GM18907 (cell line): ENCODE data around the gene OTOP2.
"Not testable (repeated sequence)": the region's sequence is repeated elsewhere in the genome, so short reads cannot be mapped to it uniquely, and the experiment has no call there.

Experiments used
- ATAC-seq: cut with Tn5 transposase; IDR thresholded peaks from one replicate; pipeline ENCODE4 v1.9.1; 2021; ENCODE audit warnings: mild to moderate bottlenecking, moderate library complexity; ENCODE audit not compliant: unreplicated experiment

Gene OTOP2

DNA sequence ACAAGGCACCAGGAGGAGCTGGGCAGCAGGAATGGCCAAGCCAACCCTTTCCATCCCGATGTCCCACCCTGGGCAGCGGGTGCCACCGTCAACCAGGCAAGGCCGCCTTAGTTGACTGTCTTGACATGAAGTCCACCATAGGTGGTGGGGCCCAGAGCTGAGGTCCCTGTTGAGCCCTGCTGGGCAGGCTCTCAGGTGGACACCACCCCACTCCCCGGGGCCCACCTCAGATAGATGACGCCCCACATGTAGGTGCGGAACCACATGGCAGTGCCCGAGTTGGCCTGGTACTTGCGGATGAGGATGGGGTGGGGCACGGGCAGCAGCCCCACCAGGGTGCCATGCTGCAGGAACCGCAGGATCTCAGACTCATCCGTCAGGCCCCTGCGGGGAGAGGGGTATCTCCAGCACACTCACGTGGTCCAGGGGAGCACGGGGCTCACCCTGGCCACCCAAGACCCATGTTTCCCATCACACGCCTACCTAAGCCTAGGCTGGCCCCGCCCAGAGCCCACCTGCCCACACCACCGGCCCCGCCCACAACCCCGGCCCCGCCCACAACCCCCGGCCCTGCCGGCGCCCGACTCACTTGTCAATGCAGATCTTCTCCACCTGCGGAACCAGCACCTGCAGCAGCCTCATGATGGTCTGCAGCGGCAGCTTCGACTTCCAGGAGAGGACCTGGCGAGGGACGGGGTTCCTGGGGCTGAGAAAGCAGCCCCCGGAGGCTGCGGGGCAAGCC is 27.8 kb downstream of the OTOP2 start:
- ATAC-seq = no peak

DNA sequence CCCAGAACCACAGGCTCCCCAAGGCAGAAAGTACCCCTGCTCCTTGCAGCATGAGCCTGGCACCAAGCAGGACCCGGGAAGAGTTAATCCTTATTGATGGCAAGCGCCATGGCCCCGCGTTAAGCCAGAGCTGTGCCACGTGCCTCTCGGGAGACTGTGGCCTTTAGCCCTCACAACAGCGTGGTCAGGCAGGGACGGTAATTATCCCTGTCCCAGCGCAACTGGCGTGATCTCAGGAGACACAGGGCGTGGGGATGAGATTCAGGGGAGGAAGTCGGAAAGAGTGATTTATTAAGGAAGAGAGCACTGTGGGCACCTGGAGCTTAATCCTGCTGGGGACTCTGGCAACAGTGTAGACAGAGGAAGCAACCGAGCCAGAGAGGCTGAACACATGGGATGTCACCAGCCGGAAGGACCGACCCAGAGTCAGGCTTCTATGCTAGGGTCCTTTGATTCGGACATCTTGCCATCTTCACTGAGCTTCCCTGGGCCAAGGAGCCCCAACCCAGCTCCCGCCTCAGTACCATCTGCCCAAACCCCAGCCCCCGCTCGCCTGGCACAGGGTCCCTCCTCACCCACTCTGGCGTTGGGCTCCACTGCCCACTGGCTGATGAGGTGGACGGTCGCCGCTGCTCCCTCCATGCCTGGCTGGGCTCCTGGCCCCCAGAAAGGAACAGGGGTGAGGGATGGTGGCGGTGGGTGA is 28.5 kb downstream of the OTOP2 start:
- no peak for ATAC-seq

DNA sequence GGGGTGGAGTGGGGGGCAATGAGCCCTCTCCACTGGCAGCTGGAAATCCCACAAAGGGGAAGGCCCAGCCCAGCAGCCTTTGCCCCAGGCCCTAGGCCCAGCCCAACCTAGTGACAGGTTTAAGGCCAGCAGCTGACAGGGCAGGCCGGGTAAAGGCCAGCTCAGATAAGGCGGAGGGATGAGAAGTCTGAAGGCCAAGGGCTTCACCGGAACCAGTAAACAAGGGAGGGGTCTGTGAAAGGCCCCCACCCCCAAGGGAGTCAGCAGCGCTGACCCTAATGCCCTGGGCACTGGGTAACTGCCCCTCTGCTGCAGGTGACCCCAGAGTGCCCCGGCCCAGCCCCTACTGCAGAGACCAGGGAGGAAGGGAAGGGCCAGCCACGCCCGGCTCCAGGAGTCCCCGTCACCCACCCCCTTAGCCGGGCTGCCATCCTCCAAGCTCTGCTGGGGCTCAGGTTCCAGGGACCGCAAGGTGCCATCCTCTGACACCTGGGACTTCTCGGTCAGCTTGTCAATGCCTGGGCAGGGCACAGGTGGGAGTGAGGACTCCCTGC is 29.1 kb downstream of the OTOP2 start:
- no peak for ATAC-seq

DNA sequence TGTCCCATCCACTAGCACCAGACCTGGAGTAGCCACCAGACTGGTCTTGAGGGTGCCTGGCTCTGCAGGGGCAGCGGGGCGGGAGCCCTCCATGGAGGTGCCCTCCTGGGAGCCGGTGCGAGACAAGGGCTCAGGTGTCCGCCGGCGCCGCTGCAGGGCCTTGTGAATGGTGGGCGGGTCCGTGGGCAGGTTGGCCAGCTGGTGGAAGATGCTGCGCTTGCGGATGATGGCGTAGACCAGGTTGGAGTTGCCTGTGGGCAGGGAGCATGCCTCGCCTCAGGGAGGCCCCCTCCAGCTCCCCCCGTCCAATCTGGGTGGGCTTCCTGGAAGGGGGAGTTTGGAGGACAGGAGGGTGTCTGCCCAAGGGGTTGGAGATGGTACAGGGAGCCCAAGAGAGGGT is 30.0 kb downstream of the OTOP2 start:
- ATAC-seq = no peak

DNA sequence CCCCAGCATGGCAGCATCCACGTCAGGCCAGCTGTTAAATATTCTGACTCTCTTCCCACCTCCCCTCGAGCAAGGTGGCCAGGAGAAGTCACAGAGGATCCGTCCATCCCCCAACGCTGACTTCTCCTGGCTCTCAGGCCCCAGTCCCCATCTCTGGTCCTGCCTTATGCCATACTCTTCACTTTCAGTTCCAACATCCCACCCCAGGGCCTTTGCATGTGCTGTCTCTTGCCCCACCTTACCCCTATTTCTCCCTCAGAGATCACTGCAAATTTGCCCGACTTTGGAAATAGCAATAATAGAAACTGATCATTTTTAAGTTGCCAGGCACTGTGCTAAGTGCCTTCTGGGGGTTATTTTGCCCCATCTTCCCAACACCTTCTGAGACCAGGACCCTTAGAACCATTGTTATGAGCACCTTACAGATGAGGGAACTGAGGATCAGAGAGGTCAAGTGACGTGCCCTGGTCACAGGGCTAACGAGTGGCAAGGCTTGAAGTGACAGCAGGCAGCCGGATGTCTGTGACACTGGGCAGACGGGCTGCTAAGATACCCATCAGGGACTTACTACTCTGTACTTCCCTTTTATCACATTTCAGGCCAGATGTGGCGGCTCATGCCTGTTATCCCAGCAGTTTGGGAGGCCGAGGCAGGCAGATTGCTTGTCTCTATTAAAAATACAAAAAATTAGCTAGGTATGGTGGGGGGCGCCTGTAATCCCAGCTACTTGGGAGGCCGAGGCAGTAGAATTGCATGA is 30.8 kb downstream of the OTOP2 start:
- no peak for ATAC-seq

DNA sequence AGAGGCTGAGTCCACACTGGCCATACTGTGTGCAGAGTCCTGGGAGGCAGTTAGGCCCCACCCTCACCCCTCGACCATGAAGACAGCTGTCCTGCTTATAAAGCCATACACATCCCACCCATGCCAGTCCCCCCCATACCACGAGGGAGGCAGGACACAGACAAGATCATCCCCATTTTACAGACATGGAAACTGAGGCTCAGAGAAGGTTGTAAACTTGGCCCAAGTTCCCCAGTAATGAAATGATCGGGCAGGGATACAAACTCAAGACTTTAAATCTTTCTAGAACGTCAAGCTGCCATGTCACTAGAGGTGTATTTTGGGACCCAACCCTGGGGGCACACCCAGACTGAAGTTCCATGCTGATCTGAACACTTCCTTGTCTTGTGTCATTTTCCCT is 32.0 kb downstream of the OTOP2 start:
- ATAC-seq = no peak

DNA sequence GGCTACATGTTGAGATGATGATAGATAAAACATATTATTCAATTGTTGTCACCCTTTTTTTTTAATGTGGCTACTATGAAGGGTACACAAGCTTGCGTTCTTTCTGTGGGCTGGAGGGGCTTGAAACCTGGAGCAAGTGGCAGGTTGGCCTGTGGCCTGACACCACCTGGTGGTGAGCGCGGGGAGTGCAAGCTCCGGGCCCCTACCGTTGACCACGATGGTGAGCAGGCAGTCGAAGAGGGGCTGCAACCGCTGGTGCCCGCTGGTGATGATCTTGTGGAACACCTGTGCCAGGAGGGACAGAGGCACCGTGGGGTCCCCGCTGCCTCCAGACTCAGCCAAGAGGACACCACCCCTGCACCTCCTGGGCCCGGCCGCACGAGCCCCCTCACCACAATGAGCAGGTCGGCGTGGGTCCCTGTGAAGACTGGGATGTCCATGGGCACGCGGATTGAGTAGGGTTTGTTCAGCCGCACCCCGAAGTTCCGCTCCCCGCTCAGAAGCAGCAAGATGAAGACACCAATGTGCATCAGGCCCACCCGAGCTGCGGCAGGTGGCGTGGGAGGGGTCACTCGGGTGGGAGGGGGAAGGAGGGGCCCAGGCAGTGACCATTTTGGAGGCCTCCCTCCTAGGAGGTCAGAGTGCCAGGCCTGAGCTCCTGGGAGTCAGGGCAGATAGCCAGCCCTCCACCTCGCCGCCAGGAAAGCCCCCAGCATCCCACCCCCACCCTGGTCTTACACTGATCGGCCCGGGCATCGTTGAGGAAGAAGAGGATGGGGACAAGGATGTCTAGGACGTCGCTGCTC is 34.1 kb downstream of the OTOP2 start:
- ATAC-seq = no peak

DNA sequence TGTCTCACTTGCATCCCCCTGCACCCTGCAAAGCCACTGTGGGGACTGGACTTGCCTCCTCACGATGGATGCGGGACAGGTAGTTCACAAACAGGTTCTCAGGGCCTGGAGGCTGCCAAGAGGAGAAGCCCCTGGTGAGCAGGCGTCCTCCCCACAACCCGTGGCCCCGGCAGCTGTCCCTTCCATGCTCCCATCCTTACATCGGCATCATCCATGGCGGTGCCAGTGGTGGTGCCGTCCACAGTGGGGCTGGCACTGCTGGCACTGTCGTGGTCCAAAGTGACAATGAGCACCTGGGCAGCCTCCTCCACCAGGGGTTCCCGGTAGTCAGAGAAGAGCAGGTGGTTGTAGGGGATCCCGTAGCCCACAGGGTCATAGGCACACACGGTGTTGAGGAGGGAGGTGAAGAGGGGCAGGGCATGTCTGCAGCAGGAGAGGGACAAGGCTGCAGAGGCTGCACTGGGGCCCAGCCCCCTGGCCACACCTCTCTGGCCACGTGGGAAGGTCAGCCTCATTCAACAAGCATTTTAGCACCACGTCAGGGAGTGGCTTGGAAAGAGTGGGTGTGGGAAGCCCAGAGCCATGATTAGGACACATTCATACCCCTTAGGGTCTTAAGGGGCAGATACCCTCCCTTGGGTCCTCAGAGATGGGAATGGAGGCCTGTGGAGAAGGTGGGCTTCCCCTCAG is 35.9 kb downstream of the OTOP2 start:
- ATAC-seq = no peak

DNA sequence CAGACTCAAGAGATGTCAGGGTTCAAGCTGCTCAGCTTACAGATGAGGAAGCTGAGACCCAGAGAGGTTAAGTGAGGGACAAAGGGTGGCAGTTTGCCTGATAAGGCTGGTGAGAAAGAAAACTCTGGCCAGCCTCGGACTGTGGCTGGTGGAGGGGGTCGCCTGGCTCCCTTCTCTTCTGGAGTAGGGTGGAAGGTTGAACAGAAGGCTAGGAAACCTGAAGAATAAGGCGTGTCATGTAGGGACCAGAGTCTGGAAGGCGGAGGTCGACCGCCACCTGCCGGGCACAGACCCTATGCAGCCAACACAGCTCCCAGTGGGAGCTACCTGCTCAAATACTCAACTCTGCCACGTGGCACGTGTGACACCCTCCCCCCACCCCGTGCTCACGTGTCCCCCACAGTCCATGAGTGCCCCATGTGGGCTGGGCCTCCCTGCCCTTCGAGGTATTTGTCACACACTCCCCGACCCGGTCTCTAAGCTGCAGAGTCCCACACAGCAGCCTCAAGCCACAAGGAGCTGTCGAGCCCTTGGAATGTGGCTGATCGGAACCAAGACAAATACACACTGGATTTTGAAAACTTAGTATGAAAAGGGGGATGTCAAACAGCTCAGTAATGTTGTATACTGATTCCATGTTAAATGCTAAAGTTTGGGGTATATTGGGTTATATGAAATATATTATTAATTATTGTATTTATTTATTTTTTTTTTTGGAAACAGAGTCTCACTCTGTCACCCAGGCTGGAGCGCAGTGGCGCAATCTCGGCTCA is 36.7 kb downstream of the OTOP2 start:
- no peak for ATAC-seq

DNA sequence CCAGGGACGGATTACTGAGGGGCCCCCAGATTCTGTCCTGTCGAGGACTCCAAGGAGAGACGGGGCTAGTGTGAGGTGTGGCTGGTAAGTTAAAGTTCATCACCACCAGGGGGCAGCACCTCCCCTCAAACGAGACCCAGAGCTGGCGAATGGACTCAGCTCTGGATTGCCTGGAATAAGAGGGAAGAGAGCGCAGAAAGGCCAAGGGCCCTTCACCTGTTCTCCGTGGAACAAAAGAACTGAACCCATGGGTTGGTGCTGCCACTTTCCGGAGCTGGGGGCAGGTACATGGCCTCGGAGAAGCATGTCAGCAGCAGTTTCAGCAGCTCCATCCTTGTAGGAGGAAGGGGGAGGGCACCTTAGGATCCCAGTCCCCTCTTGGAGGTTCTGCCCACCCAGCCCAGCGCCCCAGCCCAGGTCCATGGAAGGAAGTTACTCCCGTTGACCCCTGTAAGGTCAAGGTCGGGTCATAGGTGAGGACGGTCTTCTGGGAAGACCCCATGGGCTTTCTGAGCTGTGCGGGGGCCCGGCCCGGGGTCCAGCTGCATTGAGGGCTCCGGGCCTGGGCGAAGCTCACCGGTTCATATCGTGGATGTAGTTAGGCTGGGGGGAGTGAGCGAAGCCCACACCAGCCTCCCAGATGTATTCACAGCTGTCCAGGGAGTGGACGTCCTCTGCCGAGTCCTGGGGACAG is 37.7 kb downstream of the OTOP2 start:
- no peak for ATAC-seq

DNA sequence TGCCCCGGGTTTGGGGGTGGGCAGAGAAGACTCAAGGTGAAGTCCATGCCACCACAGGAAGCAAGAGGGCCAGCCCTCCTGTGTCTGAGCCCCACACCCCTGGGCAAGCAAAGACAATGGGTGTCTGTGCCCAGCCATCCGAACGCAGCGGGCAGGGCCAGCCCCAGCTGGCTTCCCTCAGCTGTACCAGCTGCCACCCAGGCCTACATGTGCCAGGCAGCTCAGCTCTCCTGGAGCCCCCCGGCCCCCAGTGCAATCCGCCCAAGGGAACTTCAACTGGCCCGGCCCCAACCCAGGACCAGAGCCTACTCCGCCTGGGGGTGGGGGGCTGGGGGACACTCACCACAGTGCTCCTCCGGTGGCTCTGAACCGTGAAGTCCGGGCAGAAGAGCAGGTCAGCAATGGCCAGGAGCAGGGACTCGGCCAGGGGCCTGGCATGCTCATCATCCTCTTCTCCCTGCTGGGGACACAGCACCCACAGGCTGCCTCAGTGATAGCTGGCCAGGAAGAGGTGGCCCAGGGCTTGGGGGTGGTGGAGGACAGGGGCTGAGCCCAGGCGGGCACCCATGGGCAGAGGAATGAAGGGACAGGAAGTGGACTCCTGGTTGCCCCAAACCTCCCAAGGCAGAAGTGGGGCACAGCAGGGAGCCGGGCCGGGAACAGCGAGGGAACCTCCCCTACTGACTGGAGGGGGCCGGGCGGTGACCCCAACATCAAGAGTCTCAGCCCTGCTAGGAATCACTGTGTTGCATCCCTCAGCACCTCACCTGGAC is 38.7 kb downstream of the OTOP2 start:
- ATAC-seq = no peak

DNA sequence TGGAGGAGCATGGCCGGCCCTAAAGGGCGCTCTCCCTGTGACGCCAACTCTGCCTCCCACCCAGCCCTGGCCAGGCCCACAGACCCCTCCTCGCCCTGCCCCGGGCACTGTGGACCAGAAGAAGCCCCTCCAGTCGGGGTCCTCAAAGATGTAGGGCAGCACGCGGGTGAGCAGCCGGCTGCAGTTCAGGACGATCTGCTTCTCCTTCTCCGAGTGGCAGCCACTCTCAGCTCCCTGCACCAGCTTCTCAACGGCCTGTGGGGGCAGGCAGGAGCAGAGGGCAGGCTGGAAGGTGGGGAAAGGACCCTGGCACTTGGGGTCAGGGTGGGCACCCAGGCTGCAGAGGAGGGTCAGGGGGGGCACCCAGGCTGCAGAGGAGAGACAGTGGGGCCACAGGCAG is 39.6 kb downstream of the OTOP2 start:
- no peak for ATAC-seq

DNA sequence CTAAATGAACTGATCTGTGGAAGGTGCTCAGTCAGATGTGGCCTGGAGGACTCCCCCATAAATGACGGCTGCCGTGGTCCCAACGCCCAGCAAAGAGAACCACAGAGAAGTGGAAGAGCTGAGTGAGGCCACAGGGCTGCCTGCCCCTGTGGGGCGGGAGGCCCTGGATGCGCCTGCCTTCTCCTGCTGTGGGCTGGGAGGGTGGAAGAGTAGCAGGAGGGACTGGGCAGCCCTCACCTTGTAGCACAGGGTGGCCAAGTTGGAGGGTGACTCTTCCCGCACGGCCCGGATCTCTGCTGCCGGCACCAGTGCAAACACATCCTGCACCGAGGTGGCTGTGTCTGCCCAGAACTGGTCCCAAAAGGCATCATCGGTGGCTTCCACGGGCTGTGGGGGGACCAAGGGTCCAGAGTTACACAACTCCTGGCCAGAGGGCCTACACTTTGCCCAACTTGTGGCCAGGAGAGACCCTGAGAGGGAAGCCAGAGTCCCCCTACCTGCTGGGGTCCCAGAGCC is 40.2 kb downstream of the OTOP2 start:
- no peak for ATAC-seq

DNA sequence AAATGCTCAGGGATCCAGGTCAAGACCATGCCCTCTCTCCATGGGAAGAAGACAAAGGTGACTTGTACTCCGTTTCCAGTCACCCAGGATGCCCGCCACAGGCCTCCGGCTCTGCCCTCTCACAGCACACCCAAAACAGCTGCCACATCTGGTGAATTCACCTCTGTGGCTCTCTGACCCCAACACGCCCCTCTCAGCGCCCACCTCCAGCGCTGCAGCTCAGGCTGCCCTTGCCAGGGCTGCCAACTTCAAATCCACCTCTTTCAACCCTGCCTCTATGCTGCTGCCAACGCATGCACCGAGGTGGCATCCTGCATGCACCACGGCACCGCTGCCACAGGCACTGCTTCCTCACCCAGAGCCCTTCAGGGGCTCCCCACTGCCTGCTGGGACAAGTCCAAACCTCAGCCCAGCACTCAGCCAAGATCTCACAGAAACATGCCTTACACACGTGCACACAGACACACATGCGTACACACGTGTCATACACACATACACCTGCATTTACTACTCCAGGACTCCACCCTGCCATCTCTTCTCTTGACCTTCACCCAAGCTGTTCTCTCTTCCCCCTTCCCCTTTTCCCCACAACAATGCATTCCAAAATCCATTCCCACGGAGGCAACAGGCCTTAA is 41.0 kb downstream of the OTOP2 start:
- ATAC-seq = no peak

DNA sequence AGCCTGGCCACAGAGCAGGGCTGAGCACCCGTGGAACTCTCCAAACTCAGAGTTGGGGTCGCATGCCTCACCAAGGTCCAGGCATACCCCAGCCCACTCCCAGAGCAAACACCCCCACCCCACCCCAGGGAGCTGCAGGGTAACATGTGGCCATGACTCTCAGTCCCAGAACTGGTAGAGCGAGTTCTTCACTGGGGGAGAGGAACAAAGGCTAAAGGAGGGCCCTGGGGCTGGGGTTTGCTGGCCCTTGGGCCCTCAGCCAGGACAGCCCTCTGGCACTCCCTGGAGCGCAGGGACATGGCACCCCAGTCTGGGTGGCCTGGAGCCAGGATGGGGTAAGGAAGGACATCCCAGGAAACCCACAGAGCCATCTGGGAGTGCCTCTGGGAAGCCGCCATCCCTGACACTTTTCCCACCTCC is 44.3 kb downstream of the OTOP2 start:
- ATAC-seq = no peak

DNA sequence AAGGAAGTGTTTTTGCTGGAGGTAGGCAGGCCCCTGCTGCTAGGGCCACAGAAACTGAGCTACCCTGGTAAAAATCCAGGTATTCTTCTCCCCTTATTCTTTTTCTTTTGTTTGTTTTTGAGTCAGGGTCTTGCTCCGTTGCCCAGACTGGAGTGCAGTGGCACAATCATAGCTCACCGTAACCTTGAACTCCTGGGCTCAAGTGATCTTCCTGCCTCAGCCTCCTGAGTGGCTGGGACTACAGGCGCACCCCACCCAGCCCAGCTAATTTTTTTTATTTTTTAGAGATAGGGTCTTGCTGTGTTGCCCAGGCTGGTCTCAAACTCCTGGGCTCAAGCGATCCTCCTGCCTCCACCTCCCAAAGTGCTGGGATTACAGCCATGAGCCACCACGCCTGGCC is 45.4 kb downstream of the OTOP2 start:
- not testable (repeated sequence) for ATAC-seq

DNA sequence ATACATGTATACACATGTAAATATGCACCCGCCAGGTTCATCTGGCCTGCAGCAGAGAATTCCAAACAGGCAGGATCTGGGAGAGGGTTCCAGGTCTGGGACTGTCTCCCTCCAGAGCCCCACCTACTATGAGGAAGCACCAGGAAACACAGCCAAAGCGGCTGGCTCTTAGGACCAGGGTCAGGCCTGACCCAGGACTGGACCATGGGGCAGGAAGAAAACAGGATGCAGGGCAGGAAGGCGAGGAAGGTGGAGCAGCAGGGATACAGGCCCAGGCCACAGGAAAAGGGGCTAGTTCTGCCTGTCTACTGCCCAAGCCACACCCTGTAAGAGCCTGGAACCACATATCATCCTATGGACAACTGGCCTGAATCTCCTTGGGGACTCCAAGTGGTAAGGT is 46.3 kb downstream of the OTOP2 start:
- no peak for ATAC-seq
